ENCODE data around the gene BTBD6.
A peak's percentile ranks its signal among the peaks of the same experiment; 100 is the strongest.

BTBD6 gene

GRCh38 chr14:105223770-105224544 lies 24.4 kb upstream of the BTBD6 start:
- no peak overlapping the region for H3K9ac ChIP-seq (ENCODE audit: low read length)
- no peaks in the 10 kb centered on the region for H3K27me3 ChIP-seq (ENCODE audit: control insufficient read depth, insufficient read depth, low read length)
- no peaks in the 10 kb centered on the region for H3K36me3 ChIP-seq (ENCODE audit: control insufficient read depth, insufficient read depth, low read length)
- no peak overlapping the region for H3K4me3 ChIP-seq (ENCODE audit: low read length)
- no peaks in the 10 kb centered on the region for H3K4me1 ChIP-seq (ENCODE audit: control insufficient read depth, insufficient read depth, low read length)
- H3K9me3 ChIP-seq (ENCODE audit: control insufficient read depth, low read length) = no peaks in the 10 kb centered on the region

- H3K9ac ChIP-seq (ENCODE audit: low read length) = no peak overlapping the region
- H3K9me3 ChIP-seq (ENCODE audit: control insufficient read depth, low read length) = no peaks in the 10 kb centered on the region
- no peaks in the 10 kb centered on the region for H3K36me3 ChIP-seq (ENCODE audit: control insufficient read depth, insufficient read depth, low read length)
- H3K4me1 ChIP-seq (ENCODE audit: control insufficient read depth, insufficient read depth, low read length) = no peaks in the 10 kb centered on the region
- H3K4me3 ChIP-seq (ENCODE audit: low read length) = no peak overlapping the region
- no peaks in the 10 kb centered on the region for H3K27me3 ChIP-seq (ENCODE audit: control insufficient read depth, insufficient read depth, low read length)
Measured at GRCh38 chr14:105224845-105225570, 23.3 kb upstream of the BTBD6 start.

GRCh38 chr14:105226198-105226597 lies 22.1 kb upstream of the BTBD6 start:
- no peak overlapping the region for H3K9ac ChIP-seq (ENCODE audit: low read length)
- H3K9me3 ChIP-seq (ENCODE audit: control insufficient read depth, low read length) = no peaks in the 10 kb centered on the region
- no peaks in the 10 kb centered on the region for H3K4me1 ChIP-seq (ENCODE audit: control insufficient read depth, insufficient read depth, low read length)
- no peaks in the 10 kb centered on the region for H3K27me3 ChIP-seq (ENCODE audit: control insufficient read depth, insufficient read depth, low read length)
- H3K36me3 ChIP-seq (ENCODE audit: control insufficient read depth, insufficient read depth, low read length) = no peaks in the 10 kb centered on the region
- no peak overlapping the region for H3K4me3 ChIP-seq (ENCODE audit: low read length)

GRCh38 chr14:105227346-105227745 lies 21.0 kb upstream of the BTBD6 start:
- no peaks in the 10 kb centered on the region for H3K36me3 ChIP-seq (ENCODE audit: control insufficient read depth, insufficient read depth, low read length)
- H3K4me1 ChIP-seq (ENCODE audit: control insufficient read depth, insufficient read depth, low read length) = no peaks in the 10 kb centered on the region

GRCh38 chr14:105228562-105228961 lies 19.8 kb upstream of the BTBD6 start:
- H3K9me3 ChIP-seq (ENCODE audit: control insufficient read depth, low read length) = no peaks in the 10 kb centered on the region
- no peaks in the 10 kb centered on the region for H3K27me3 ChIP-seq (ENCODE audit: control insufficient read depth, insufficient read depth, low read length)
- H3K4me3 ChIP-seq (ENCODE audit: low read length) = no peak overlapping the region
- H3K4me1 ChIP-seq (ENCODE audit: control insufficient read depth, insufficient read depth, low read length) = no peaks in the 10 kb centered on the region
- H3K9ac ChIP-seq (ENCODE audit: low read length) = no peak overlapping the region
- H3K36me3 ChIP-seq (ENCODE audit: control insufficient read depth, insufficient read depth, low read length) = no peaks in the 10 kb centered on the region

More at GRCh38 chr14:105227346-105227745, 21.0 kb upstream of the BTBD6 start:
- Histone ChIP-seq H3K27me3 (ENCODE audit: control insufficient read depth, insufficient read depth, low read length) (no peaks in the 10 kb centered on the region), H3K9me3 (ENCODE audit: control insufficient read depth, low read length) (no peaks in the 10 kb centered on the region), H3K9ac (ENCODE audit: low read length) (no peak overlapping the region), H3K4me3 (ENCODE audit: low read length) (no peak overlapping the region)

GRCh38 chr14:105229099-105229655 lies 19.2 kb upstream of the BTBD6 start:
- Histone ChIP-seq H3K9ac (ENCODE audit: low read length) (no peak overlapping the region), H3K4me1 (ENCODE audit: control insufficient read depth, insufficient read depth, low read length) (no peaks in the 10 kb centered on the region), H3K27me3 (ENCODE audit: control insufficient read depth, insufficient read depth, low read length) (no peaks in the 10 kb centered on the region), H3K36me3 (ENCODE audit: control insufficient read depth, insufficient read depth, low read length) (no peaks in the 10 kb centered on the region), H3K4me3 (ENCODE audit: low read length) (no peak overlapping the region), H3K9me3 (ENCODE audit: control insufficient read depth, low read length) (no peaks in the 10 kb centered on the region)

- Histone ChIP-seq H3K4me3 (ENCODE audit: low read length) (no peak overlapping the region), H3K9me3 (ENCODE audit: control insufficient read depth, low read length) (no peaks in the 10 kb centered on the region), H3K4me1 (ENCODE audit: control insufficient read depth, insufficient read depth, low read length) (no peaks in the 10 kb centered on the region), H3K27me3 (ENCODE audit: control insufficient read depth, insufficient read depth, low read length) (no peaks in the 10 kb centered on the region), H3K9ac (ENCODE audit: low read length) (no peak overlapping the region), H3K36me3 (ENCODE audit: control insufficient read depth, insufficient read depth, low read length) (no peaks in the 10 kb centered on the region)
Measured at GRCh38 chr14:105240811-105241576, 7.3 kb upstream of the BTBD6 start.

GRCh38 chr14:105241641-105242040 lies 6.7 kb upstream of the BTBD6 start:
- Histone ChIP-seq H3K9ac (ENCODE audit: low read length) (no peak overlapping the region), H3K4me1 (ENCODE audit: control insufficient read depth, insufficient read depth, low read length) (no peaks in the 10 kb centered on the region), H3K4me3 (ENCODE audit: low read length) (no peak overlapping the region), H3K9me3 (ENCODE audit: control insufficient read depth, low read length) (no peaks in the 10 kb centered on the region), H3K36me3 (ENCODE audit: control insufficient read depth, insufficient read depth, low read length) (no peaks in the 10 kb centered on the region), H3K27me3 (ENCODE audit: control insufficient read depth, insufficient read depth, low read length) (no peaks in the 10 kb centered on the region)

GRCh38 chr14:105244334-105244733 lies 4.0 kb upstream of the BTBD6 start:
- H3K4me1 ChIP-seq (ENCODE audit: control insufficient read depth, insufficient read depth, low read length) = peaks cover 9% of the 10 kb centered on the region
- no peaks in the 10 kb centered on the region for H3K9me3 ChIP-seq (ENCODE audit: control insufficient read depth, low read length)
- no peaks in the 10 kb centered on the region for H3K36me3 ChIP-seq (ENCODE audit: control insufficient read depth, insufficient read depth, low read length)
- H3K27me3 ChIP-seq (ENCODE audit: control insufficient read depth, insufficient read depth, low read length) = no peaks in the 10 kb centered on the region
- H3K9ac ChIP-seq (ENCODE audit: low read length) = no peak overlapping the region
- no peak overlapping the region for H3K4me3 ChIP-seq (ENCODE audit: low read length)

- Histone ChIP-seq H3K36me3 (ENCODE audit: control insufficient read depth, insufficient read depth, low read length) (peaks cover 4% of the 10 kb centered on the region), H3K9ac (ENCODE audit: low read length) (no peak overlapping the region), H3K27me3 (ENCODE audit: control insufficient read depth, insufficient read depth, low read length) (no peaks in the 10 kb centered on the region), H3K4me3 (ENCODE audit: low read length) (no peak overlapping the region), H3K4me1 (ENCODE audit: control insufficient read depth, insufficient read depth, low read length) (peaks cover 15% of the 10 kb centered on the region), H3K9me3 (ENCODE audit: control insufficient read depth, low read length) (no peaks in the 10 kb centered on the region)
Measured at GRCh38 chr14:105247026-105247425, 1.3 kb upstream of the BTBD6 start.

- H3K36me3 ChIP-seq (ENCODE audit: control insufficient read depth, insufficient read depth, low read length) = peaks cover 4% of the 10 kb centered on the region
Measured at GRCh38 chr14:105247715-105248367, 492 bp upstream of the BTBD6 start.

More at GRCh38 chr14:105247715-105248367, 492 bp upstream of the BTBD6 start:
- H3K9ac ChIP-seq (ENCODE audit: low read length) = peak overlapping the region; percentile 61
- no peaks in the 10 kb centered on the region for H3K27me3 ChIP-seq (ENCODE audit: control insufficient read depth, insufficient read depth, low read length)
- peak overlapping the region; percentile 67 for H3K4me3 ChIP-seq (ENCODE audit: low read length)
- peaks cover 15% of the 10 kb centered on the region for H3K4me1 ChIP-seq (ENCODE audit: control insufficient read depth, insufficient read depth, low read length)
- no peaks in the 10 kb centered on the region for H3K9me3 ChIP-seq (ENCODE audit: control insufficient read depth, low read length)
